Measurements from ENCODE around the gene NEDD4. TPM values are rescaled to one million over a fixed set of nuclear protein-coding genes. Genes with fewer than 3 reads are reported as not detected.
"Not testable (repeated sequence)": the region's sequence is repeated elsewhere in the genome, so short reads cannot be mapped to it uniquely, and the experiment has no call there.

Gene NEDD4
- polyA plus RNA-seq, 1 donor from 2014 or later, result 1.6 TPM

DNA sequence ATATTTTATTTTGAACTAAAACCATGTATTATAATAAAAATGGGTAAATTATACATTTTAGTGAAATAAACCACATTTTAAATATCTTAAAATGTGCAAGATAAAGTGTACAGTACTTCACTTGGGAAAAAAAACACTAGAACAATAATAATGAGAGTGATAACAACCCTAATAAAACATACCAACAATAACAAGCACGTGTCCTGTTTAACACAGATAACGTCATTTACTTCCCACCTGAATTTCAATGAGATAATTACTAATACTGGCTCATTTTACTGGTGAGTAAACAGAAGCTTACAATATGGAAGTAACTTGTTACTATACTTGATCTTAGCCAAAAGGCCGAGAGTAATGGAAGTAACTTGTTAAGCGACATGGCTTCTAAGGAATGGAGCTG lies 140.3 kb downstream of the NEDD4 start:
- Histone ChIP-seq H3K79me2 (replicated peaks; ENCODE audit: insufficient read depth, low read length) (no peaks in the 10 kb centered on the region), H3K9me3 (ENCODE audit: low read length) (no peaks in the 10 kb centered on the region), H3F3A (ENCODE audit: insufficient read depth, low read length, poor library complexity, severe bottlenecking) (no peaks in the 10 kb centered on the region), H3K4me3 (ENCODE audit: low read length) (no peak overlapping the region), H3K27me3 (ENCODE audit: insufficient read depth, low read depth, low read length) (no peaks in the 10 kb centered on the region), H3K9ac (ENCODE audit: low read length) (no peak overlapping the region), H4K20me1 (ENCODE audit: insufficient read depth) (no peaks in the 10 kb centered on the region), H3K4me2 (ENCODE audit: low read length) (no peak overlapping the region), H2AFZ (ENCODE audit: low read depth, low read length) (no peak overlapping the region), H3K36me3 (ENCODE audit: insufficient read depth, low read length) (no peaks in the 10 kb centered on the region), H3K9me2 (ENCODE audit: insufficient read depth, low read length) (no peaks in the 10 kb centered on the region), H3K27ac (ENCODE audit: low read length) (no peak overlapping the region)
- TF ChIP-seq POLR2AphosphoS5 (IDR thresholded peaks at IDR 0.05) (no peak), SMC3 (conservative IDR thresholded peaks at IDR 0.05; ENCODE audit: poor library complexity) (no peak), EZH2 (IDR thresholded peaks at IDR 0.05; ENCODE audit: borderline replicate concordance, insufficient read depth, low read length, poor library complexity, severe bottlenecking) (no peak), TAF1 (IDR thresholded peaks at IDR 0.05; ENCODE audit: low read depth) (no peak), MXI1 (conservative IDR thresholded peaks at IDR 0.05; ENCODE audit: poor library complexity, severe bottlenecking) (no peak), RAD21 (conservative IDR thresholded peaks at IDR 0.05) (no peak)
- TF ChIP-seq, protein P1, sequence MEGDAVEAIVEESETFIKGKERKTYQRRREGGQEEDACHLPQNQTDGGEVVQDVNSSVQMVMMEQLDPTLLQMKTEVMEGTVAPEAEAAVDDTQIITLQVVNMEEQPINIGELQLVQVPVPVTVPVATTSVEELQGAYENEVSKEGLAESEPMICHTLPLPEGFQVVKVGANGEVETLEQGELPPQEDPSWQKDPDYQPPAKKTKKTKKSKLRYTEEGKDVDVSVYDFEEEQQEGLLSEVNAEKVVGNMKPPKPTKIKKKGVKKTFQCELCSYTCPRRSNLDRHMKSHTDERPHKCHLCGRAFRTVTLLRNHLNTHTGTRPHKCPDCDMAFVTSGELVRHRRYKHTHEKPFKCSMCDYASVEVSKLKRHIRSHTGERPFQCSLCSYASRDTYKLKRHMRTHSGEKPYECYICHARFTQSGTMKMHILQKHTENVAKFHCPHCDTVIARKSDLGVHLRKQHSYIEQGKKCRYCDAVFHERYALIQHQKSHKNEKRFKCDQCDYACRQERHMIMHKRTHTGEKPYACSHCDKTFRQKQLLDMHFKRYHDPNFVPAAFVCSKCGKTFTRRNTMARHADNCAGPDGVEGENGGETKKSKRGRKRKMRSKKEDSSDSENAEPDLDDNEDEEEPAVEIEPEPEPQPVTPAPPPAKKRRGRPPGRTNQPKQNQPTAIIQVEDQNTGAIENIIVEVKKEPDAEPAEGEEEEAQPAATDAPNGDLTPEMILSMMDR (IDR thresholded peaks at IDR 0.05; ENCODE audit: poor library complexity, severe bottlenecking), result no peak

DNA sequence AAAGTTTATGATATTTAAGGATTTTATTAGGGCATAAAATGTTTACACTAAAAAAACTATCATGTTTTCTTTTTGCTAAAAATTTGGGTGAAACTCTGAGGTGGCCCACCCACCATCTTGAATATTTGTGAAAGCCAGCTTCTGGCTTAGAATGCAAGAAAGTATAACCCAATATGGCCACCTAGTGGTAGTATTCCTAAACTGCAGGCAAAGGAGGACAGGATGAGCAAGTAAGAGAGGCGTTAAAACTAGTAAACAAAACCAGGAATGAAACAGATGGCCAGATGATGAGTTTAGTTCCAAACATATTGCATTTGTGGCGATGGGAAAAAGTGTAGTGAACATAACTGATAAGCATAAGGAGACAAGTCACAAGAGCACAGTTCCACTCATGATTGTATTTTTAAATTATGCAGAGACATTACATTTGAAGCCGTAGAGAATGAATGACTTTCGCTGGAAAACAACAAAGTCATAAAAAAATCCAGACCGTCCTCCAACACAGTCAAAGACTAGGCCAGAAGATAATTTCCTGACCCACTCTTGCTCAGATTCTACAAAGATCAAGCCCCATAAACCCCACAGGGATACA lies 147.2 kb downstream of the NEDD4 start:
- TF ChIP-seq RAD21 (conservative IDR thresholded peaks at IDR 0.05) (peak; percentile 78), EZH2 (IDR thresholded peaks at IDR 0.05; ENCODE audit: borderline replicate concordance, insufficient read depth, low read length, poor library complexity, severe bottlenecking) (no peak), SMC3 (conservative IDR thresholded peaks at IDR 0.05; ENCODE audit: poor library complexity) (peak; percentile 83)
- TF ChIP-seq, protein P2, sequence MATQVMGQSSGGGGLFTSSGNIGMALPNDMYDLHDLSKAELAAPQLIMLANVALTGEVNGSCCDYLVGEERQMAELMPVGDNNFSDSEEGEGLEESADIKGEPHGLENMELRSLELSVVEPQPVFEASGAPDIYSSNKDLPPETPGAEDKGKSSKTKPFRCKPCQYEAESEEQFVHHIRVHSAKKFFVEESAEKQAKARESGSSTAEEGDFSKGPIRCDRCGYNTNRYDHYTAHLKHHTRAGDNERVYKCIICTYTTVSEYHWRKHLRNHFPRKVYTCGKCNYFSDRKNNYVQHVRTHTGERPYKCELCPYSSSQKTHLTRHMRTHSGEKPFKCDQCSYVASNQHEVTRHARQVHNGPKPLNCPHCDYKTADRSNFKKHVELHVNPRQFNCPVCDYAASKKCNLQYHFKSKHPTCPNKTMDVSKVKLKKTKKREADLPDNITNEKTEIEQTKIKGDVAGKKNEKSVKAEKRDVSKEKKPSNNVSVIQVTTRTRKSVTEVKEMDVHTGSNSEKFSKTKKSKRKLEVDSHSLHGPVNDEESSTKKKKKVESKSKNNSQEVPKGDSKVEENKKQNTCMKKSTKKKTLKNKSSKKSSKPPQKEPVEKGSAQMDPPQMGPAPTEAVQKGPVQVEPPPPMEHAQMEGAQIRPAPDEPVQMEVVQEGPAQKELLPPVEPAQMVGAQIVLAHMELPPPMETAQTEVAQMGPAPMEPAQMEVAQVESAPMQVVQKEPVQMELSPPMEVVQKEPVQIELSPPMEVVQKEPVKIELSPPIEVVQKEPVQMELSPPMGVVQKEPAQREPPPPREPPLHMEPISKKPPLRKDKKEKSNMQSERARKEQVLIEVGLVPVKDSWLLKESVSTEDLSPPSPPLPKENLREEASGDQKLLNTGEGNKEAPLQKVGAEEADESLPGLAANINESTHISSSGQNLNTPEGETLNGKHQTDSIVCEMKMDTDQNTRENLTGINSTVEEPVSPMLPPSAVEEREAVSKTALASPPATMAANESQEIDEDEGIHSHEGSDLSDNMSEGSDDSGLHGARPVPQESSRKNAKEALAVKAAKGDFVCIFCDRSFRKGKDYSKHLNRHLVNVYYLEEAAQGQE (IDR thresholded peaks at IDR 0.05; ENCODE audit: borderline replicate concordance), result no peak
- TF ChIP-seq, protein P1 (IDR thresholded peaks at IDR 0.05; ENCODE audit: poor library complexity, severe bottlenecking), result peak; percentile 79
- Histone ChIP-seq H3K4me3 (ENCODE audit: low read length) (no peak overlapping the region), H3F3A (ENCODE audit: insufficient read depth, low read length, poor library complexity, severe bottlenecking) (no peaks in the 10 kb centered on the region), H2AFZ (ENCODE audit: low read depth, low read length) (no peak overlapping the region), H3K36me3 (ENCODE audit: insufficient read depth, low read length) (no peaks in the 10 kb centered on the region), H3K27me3 (ENCODE audit: insufficient read depth, low read depth, low read length) (no peaks in the 10 kb centered on the region), H3K9me2 (ENCODE audit: insufficient read depth, low read length) (no peaks in the 10 kb centered on the region), H3K79me2 (replicated peaks; ENCODE audit: insufficient read depth, low read length) (no peaks in the 10 kb centered on the region), H3K9ac (ENCODE audit: low read length) (no peak overlapping the region), H3K4me2 (ENCODE audit: low read length) (no peak overlapping the region), H3K9me3 (ENCODE audit: low read length) (no peaks in the 10 kb centered on the region), H3K27ac (ENCODE audit: low read length) (no peak overlapping the region), H4K20me1 (ENCODE audit: insufficient read depth) (no peaks in the 10 kb centered on the region)

DNA sequence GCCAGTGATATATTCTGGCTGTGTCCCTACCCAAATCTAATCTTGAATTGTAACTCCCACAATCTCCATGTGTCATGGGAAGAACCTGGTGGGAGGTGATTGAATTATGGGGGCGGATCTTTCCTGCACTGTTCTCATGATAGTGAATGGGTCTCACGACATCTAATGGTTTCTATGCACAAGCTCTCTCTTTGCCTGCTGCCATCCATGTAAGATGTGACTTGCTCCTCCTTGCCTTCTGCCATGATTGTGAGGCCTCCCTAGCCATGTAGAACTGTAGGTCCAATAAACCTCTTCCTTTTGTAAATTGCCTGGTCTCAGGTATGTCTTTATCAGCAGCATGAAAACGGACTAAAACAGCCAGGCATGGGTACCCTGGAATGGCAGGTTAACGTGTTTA lies 150.5 kb downstream of the NEDD4 start:
- H3K27ac ChIP-seq (ENCODE audit: low read length); H3K36me3 ChIP-seq (ENCODE audit: insufficient read depth, low read length); H3F3A ChIP-seq (ENCODE audit: insufficient read depth, low read length, poor library complexity, severe bottlenecking); H3K27me3 ChIP-seq (ENCODE audit: insufficient read depth, low read depth, low read length); H3K4me2 ChIP-seq (ENCODE audit: low read length); H3K4me3 ChIP-seq (ENCODE audit: low read length); H3K9me3 ChIP-seq (ENCODE audit: low read length); H3K9ac ChIP-seq (ENCODE audit: low read length); H4K20me1 ChIP-seq (ENCODE audit: insufficient read depth); H3K9me2 ChIP-seq (ENCODE audit: insufficient read depth, low read length); H2AFZ ChIP-seq (ENCODE audit: low read depth, low read length); H3K79me2 ChIP-seq (replicated peaks; ENCODE audit: insufficient read depth, low read length): not testable (repeated sequence)

Data from neural cell (in vitro differentiated cells).